GM10266 (cell line): ENCODE results near the gene SGPP2.

Experiments used
- DNase-seq: peaks from one replicate; pipeline ENCODE4 v3.0.0; 2012; ENCODE audit errors: extremely low spot score
- TF ChIP-seq, protein P1 (sequence below): IDR thresholded peaks from 2 replicates; pipeline ENCODE4 v1.5.1; 2012; ENCODE audit warnings: mild to moderate bottlenecking, low read depth; ENCODE audit not compliant: control insufficient read depth, insufficient read depth; ENCODE audit errors: missing control alignments

Gene SGPP2

DNA sequence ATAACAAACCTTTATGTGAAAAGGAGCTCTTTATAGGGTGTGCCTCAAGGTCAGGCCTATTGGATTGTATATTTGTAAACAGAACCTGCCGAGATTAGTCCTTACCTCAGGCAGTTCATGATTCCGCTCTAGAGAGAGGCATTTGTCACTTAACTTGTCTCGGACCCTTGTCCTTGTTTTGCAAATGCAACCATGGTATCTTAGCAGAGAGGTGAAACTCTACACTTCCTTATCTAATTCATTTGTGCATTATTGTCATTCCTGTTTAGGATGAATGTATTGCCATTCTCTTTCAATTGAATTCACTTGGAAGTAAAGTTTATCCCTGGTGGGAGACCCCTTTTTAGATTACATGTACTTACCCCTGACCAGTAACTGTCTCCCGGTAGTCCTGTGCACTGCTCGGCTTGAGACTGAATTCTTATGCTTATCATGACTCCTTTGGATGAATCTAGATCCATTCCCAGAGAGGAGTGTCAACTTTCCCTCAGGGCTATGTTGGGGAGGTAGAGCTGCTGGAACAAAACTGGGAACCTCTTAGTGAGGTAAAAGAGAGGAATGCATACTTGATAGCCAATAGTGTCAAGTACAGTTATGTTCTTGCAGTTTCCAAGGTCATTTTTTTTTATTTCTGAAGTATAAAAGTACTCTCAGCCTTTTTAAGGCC lies 46.6 kb downstream of the SGPP2 start:
- DNase-seq: no peak
- TF ChIP-seq, protein P1, sequence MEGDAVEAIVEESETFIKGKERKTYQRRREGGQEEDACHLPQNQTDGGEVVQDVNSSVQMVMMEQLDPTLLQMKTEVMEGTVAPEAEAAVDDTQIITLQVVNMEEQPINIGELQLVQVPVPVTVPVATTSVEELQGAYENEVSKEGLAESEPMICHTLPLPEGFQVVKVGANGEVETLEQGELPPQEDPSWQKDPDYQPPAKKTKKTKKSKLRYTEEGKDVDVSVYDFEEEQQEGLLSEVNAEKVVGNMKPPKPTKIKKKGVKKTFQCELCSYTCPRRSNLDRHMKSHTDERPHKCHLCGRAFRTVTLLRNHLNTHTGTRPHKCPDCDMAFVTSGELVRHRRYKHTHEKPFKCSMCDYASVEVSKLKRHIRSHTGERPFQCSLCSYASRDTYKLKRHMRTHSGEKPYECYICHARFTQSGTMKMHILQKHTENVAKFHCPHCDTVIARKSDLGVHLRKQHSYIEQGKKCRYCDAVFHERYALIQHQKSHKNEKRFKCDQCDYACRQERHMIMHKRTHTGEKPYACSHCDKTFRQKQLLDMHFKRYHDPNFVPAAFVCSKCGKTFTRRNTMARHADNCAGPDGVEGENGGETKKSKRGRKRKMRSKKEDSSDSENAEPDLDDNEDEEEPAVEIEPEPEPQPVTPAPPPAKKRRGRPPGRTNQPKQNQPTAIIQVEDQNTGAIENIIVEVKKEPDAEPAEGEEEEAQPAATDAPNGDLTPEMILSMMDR: no peak

DNA sequence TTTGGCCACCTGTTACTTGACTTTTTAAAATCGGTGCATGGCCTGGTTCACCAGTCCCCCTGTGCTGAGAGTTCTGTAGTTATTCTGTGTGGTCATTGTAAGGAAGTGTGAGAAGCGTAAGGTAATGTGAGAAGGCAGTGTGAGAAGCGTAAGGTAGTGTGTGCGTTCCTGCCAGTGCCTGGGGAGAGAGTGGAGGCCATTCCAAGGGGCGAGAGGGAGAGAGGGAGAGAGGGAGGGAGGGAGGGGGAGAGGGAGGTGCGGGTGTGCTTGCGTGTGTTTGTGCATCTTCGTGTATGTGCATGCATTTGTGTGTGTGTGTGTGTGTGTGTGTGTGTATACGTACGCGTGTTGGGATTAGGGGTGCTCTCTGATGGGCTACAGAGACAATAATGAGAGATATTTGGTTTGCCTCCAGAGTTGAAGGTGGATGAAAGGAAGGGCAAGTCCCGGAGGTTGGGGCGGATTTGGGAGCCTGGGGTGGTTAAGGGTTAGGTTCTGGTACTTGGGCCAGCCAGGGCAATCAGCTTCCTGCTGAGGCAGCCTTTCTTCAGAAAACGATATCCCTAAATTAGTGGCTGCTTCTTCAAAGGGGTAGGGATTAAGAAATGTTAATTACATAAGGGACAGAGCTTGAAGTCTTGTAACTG lies 53.7 kb downstream of the SGPP2 start:
- DNase-seq: no peak
- TF ChIP-seq, protein P1: no peak

DNA sequence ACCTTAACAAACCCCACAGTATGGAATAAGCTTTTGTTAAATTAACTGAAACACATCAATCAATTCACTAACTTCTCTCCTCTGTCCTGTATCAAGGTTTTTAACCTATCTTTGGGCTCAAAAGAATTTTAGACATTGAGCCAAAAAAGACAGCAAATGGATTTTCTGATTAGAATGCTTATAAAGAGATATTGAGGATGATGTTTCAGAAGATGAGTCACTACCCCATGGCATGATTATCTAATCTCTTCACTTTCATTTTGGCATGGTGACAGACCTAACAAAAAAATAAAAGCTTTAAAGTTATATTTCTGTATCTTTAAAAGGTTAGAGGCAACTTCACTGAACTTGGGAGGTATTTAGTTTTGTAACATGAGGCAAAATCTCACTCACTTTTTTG lies 55.5 kb downstream of the SGPP2 start:
- no peak for DNase-seq

DNA sequence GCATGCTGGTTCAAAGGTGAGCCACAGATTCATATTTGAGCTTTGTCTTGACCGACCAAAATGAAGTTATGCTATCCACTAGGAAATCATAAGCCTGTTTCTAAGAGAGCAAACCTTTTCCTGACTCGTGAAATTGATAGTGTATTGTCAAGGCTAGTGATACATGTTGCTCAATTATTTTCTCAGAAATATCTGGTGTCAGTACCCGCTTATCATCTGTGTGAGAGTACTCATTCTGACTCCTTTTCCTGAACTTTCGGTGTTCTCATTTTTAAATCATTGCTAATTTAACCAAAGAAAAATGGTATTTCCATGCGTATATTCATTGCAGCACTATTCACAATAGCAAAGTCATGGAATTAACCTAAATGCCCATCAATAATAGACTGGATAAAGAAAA lies 56.2 kb downstream of the SGPP2 start:
- TF ChIP-seq, protein P1: no peak
- no peak for DNase-seq

More for the DNA sequence above, 55.5 kb downstream of the SGPP2 start:
- TF ChIP-seq, protein P1: no peak

DNA sequence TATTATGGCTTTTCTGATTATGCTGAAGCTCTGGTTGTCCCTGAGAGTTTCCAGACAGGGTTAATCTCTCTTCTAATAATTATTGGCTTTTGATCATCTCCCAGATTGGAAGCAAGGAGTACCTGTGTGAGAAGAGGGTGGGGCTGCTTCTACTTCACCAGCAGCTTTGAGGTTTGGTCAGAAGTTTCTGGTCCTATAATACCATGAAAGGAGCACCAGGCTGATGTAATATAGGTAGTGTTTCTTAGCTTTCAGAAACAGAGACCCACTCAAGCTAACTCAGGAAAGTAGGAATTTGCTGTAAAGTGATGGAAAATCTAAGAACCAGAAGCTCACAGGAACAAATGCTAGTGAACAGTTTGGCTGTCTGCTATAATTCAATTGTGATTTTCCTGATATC lies 57.6 kb downstream of the SGPP2 start:
- no peak for DNase-seq

DNA sequence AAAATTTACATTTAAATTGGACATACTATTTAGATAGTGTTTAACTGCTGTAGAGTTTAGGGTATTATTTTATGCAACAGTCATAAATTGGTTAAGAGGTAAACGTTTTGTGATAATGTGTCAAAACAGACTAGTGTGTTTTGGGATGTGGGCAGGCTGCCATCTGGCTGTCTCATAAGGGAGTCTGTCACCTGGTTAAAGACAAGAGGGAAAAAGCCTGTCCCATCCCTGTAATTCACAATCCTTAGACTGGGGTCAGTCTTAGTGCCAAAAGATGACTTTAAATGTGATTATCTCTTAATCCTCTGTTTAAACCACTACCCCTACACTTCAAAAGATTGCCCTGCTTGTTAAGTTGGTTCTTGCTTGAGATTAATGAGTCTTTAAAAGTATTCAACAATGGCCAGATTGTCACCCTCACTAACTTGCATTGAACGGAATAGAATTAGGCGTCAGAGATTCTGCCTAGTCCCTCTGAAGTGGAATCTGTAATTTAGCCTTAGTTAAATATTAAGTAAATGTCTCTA lies 59.2 kb downstream of the SGPP2 start:
- TF ChIP-seq, protein P1: no peak
- no peak for DNase-seq

More for the DNA sequence above, 57.6 kb downstream of the SGPP2 start:
- TF ChIP-seq, protein P1: no peak
